Suppressor macrophage treated with lipopolysaccharide for 1 hour (primary cell): ENCODE measurements around the gene CIB2.

Source experiments
- DNase-seq, 3 donors: peaks; one replicate each; pipeline ENCODE4 v3.0.0-alpha.2; 2020 to 2022

The CIB2 gene

DNA sequence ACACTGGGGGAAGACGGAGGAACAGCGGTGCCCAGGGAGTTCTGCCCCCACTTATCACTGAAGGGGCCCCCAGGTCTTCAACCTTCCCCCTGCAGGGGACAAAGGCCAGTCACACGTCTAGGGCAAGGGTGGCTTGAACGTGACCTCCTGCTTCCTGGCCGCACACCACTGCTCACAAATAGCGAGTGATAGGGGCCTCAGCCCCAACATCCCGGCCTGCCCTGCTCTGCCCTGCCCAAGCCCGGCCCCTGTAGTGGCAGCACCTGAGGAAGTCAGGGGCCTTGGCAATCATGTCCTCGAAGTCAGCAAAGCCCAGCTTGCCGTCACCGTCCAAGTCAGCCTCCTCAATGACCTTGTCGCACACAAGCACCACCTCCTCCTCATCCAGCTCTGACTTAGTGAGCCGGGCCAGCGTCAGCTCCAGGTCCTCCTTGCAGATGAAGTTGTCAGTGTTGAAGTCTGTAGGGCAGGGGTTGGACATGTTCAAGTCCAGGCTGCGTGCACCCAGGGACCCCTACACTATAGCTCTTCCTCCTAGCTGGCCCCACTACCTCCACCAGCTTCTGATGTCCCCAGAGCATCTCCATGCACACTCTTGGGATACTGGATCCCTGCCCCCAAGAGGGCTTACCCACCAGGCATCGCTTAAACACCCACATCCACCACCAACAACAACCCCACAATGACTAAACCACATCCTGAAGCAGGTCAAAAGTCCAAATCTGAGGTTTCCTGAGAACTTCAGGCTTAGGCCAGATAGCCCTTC lies 25.6 kb downstream of the CIB2 start:
- DNase-seq = no peak

DNA sequence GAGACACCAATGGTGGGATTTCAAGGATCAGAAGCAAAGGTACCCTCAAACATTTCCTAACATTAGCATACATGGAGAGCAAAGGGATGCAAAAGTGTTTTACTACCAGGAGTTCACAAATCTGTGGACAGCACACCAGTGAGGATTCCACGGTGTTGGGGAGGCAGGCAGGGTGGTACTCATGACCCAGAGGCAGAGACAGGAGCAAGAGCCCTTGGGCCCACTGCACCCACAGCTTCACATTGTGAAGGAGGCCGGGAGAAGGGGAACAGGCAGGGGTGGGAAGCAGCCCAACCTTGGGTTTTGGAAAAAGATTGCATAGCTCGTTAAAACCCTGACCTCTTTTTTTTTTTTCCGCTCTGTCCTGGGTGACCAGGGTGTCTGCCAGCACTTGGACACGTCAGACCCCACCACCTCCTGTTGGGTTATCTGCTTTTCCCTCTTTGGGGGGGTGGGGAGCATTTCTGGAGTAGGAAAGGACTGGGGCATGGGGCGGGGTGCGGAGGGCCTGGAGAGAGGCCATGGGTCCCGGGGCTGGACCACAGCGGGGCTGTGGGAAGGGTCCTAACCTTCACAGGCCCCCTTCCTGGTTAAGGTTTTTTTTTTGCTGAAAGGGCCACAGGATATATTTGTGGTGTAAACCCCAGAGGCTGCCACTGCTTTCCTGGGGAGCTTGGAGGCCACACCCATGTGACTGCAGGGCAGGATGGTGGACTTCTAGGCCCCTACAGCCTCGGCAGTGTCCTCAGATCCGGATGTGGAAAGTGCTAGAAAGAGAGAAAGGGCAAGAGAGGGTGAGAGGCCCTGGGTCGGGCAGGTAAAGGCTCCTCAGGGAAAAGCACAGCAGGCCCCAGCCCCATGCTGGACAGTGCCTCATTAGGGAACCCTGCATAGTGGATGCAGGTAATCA lies 26.4 kb downstream of the CIB2 start:
- DNase-seq = no peak

DNA sequence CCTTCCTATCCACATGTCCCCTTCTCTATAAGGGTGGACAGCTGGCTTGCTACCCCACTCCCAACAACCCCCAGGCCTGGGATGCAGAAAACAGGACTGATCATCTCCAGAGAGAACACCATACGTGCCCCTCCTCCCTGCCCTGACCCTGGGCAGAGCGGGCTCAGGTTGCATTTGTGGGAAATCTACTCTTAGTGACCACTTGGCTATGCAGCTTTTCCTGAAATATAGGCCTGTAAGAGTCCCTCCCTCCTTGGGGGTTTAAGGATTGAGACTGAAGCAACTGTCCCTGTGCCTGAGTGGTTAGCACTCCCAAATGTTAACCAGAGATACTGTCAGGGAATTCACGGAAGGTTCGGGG lies 27.1 kb downstream of the CIB2 start:
- DNase-seq = no peak

DNA sequence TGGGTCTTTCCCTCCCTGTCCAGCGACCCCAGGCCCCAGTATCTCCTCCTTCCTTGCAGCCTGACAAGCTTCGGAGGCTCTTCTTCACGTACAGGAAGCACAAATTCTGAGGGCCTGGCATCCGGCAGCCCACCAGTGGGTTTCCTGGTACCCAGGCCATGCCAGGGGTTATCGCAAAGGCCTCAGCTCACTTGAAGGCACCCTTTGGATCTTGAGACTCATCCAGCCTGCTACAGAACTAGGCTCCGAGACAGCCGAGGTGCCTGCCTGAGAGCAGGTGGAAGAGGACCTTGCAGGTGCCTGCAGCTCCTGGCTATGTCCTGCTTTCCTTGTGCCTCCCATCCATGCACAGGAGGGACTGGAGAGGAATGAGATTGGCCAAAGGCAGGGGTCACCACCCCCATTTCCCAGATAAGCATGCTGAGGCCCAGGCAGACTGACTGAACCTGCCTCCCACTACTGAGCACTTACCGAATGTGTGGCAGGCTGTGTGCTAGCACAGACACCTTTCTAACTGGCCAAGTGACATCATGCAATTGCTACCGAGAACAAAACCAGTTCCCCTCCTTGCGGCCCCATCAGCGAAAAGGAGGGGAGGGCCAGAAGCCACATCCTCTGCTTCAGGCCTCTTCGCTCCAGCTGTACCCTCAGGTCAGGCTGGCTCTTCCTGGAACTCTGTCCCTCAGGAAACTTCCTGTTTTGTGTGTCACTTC lies 27.7 kb downstream of the CIB2 start:
- DNase-seq = peak; percentile 20 to 43 (median 38)

DNA sequence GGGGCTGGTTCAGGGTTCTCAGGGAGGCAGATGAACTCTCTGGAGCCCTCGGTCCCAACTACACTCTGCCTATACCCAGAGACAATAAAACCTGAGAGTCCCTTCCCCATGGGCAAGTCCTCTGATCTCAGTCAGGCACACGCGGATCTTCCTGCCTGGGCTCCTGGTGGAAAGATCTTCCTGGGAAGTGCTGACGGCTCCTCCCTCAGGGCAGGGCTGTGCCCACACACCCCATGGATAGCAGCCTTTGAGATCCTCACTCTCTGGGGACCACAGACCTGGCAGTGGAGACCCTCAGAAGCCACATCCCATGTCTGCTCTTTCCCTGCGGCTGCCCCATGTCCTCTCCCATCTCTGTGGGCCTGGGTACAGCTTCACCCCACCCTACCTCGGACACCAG lies 28.5 kb downstream of the CIB2 start:
- DNase-seq = no peak

DNA sequence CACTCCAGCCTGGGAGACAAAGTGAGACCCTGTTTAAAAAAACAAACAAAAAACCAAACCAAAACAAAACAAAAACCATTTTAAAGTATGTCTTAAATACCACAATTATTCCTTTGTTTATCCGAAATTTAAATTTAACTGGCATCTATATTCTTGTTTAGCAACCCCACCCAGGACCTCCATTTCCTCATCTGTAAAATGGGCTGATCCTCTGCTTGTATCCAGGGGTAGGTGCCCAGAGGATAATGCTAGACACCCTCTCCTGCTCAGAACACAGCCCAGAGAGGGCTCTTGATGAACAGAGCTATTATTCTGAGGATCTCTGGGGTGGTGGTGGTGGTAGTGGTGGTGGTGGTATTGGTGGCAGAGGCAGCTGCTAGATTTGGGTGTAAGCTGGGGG lies 29.0 kb downstream of the CIB2 start:
- DNase-seq = no peak

DNA sequence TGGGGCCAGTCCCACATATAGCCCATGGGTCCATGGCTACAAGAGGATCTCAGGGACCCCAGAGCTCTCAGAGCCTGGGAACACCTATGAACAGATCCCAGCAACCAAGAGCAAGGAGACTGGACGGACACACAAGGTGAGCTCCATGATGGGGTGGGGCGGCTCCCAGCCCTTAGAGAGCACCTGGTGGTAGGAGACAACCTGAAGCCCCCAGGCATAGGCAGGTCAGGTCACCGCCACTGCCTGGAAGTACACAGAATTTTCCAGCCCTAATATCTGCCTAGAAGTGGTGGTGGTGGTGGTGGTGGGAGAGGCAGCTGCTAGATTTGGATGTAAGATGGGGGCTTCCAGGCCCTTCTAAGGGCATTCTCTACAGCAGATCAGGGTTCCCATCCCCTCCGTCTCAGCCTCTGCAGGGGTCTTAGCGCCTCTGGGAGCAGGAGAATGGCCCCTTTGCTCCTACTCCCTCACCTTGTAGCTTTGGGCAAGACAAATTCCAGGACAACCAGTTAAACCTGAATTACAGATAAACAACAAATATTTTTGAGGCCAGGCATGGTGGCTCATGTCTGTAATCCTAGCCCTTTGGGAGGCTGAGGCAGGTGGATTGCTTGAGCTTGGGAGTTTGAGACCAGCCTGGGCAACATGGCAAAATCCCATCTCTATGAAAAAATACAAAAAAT lies 29.7 kb downstream of the CIB2 start:
- no peak for DNase-seq

DNA sequence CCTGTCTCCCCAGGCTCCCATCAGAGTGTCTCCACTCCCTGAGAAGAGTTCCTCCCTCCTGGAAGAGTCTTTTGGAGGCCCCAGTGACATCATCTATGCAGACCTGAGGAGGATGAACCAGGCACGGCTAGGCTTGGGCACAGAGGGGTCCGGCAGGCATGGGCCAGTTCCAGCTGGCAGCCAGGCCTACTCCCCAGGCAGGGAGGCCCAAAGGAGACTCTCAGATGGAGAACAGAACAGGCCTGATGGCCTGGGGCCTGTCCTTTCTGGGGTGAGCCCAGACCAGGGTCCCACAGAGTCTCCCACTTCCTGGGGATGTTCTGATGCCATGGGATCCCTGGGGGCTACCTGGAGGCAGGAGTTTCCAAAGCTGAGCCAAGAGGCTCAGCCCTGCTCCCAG lies 30.4 kb downstream of the CIB2 start:
- DNase-seq = no peak

DNA sequence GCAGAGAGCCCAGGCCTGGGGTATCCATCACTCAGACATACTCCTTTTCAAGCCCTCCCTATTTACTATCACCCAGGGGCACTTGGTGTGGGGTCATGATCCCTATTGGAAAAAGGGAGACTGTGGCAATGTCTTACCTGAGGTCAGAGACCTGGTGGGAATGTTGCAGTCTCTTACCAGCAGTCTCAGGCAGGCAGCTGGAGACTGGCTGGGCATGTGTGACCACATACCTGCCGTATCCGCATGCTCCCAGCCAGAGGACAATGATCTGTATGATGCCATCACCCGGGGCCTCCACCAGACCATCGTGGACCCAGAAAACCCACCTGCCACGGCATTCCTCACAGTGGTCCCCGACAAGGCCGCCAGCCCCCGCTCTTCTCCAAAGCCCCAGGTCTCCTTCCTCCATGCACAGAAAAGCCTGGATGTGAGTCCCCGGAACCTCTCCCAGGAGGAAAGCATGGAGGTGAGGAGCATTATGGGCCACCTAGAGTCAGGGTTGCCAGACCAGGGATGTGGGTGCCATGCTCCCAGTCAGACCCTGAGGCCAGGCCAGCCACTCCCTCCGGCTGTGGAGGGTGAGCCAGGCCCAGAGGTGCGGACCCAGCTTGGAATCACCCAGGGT lies 33.0 kb downstream of the CIB2 start:
- no peak for DNase-seq

DNA sequence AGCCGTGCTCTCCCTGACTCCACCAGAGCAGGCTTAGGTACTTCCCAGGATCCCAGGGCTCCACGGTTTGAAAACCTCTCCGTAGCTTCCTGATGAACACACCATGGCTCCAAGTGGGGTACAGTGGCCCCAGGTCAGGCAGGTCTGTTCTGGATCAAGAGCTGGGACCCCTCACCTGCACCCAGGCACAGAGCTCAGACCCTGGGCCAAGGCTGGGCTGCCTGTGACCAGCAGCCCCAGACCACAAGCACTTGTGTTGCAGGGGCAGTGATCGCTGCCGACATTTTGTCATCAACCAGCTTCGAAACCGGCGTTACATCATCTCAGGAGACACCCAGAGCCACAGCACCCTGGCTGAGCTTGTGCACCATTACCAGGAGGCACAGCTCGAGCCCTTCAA lies 33.6 kb downstream of the CIB2 start:
- DNase-seq = no peak

DNA sequence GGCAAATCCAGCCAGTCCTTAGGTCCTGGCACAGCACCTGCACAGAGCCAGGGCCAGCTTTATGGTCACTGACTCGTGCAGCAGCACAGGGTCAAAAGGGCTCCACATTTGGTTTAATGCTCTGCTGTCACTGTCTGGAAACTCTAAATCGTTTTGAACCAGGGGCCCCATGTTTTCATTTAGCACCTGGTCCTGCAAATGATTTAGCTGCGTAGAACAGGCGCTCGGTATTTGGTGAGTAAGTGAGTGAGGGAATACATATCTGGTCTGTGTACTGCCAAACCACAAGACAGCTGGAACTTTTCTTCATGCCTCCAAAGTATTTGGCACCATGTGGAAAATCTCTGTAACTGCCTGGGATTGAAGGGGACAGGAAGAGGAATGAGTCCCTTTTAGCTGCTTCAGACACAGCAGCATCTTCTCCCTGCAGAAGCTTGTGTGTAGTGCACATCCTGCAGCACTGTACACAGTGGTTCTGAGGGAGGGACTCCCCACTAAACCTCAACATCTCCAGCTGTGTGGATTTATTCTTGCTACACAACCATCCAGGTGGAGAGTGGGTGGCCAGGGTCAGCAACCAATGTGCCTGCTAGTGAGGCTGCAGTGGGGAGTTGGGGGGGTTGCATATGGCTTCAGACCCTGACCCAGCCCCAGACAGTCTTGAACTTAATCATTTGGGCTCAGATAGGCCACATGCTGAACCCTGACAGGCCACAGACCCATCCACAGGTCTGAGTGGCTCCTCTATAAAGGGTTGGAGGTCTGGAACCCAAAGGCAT lies 37.8 kb downstream of the CIB2 start:
- DNase-seq = no peak

DNA sequence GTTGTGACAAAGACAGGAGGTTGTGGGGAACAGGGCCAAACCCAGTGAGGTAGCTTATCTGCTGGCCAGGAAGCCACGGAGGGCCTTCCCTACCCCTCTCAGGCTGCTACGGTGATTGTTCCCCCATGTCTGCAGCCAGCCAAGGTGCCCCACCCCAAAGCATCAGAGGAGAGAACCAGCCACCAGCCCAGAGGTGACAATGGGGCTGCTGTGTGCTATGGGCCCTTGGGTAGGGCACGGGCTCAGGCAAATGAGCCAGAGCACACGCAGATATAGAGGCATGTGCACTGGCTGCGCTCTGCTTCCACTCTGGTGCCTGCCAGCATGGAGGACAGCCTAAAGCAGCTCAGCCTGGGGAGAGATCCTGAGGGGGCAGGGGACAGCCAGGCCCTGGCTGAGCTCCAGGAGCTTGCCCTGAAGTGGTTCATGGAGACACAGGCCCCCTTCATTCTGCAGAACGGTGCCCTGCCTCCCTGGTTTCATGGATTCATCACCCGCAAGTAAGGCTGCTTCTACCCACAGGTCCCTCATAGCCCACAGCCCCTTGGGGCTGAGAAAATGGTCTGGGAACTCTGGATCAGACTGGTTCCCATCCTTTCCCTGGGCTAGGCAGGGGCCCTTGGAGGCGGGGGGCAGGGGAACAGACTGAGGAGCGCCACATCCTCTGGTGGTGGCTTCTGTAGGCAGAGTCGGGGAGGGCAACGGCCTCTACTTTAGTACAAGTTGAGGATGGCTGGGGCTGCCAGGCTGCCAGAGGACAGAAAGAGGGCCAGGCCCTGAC lies 38.8 kb downstream of the CIB2 start, which contains the start of gene SH2D7:
Gene SH2D7, plus strand, starts transcription at position 301 of the 781 bp plus-strand sequence. Its CDS starts 24 bp downstream, at position 325.
- no peak for DNase-seq

DNA sequence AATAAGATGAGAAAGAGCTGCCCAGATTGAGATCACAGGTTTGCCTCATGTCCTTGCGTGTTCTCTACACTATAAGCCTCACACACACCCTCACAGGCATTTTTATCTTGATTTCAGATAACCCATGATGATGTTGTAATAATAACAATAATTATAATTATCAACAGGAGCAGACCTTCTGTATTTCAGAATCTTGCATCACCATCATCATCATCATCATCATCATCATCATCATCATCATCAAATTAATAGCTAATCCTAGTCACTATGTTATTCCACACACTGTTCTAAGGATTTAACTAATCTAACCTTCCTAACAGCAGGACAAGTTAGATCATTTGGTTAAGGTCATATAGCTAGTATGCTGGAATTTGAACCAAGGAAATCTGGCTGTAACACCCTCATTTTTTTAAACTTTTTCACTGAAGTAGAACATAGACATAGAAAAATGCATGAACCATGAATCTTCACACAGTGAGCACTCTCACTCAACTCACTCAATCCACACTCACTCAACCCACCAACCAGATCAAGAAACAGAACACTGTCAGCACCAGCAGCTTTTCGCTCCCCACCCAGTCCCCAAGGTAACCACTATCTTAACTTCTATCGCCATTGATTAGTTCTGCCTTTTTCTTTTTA lies 40.7 kb downstream of the CIB2 start:
- DNase-seq = no peak

DNA sequence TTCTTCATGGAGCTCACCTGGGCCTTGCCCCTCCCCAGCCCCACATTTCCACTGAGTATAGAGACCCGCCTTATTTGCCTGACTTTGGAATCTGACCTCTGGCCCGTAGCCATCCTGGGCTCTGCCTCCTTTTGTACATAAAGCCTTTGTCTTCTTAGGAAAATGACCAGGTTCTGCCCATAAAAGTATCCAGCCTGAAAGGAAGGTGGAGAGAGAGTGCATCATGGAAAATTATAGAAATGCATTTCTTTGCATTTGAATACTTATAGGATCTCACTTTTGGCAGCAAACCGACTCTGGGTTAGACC lies 42.5 kb downstream of the CIB2 start:
- DNase-seq = no peak

DNA sequence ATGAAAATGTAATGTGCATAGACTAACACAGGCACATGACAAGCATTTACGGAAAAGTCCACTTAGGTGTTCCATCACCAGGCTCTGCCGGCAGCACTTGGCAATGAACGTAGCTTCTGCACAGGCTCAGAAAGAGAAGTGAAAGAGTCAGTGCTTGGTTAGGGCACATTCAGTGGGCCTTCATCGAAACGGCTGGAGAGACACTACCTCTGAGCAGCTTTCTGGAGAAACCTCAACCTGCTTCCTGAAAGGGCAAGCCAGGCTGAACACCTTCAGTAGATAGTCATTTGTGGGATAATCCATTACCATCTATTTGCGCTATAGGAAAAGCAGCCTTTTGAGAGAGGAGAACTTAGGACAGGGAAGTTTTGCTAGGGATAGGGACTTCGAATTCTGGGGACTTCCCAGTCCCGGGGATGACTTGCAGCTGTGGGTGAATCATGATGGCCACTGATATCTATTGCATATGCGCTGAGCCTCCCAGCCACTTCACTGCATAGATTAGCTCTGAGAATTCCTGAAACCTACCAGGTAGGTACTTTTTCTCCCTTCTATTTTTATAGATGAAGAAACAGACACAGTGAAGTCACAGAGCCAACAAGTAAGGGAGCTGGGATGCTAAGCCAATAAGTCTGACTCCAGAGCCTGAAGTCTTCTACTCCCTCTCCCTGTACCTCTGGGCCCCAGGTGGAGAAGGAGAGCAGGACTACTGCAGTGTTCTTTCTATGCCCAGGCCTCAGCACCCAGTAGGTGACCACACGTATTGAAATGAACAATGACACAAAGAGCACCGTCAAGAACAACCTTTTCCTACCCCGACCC lies 43.1 kb downstream of the CIB2 start:
- DNase-seq = peak; percentile 85 to 91 (median 85)

DNA sequence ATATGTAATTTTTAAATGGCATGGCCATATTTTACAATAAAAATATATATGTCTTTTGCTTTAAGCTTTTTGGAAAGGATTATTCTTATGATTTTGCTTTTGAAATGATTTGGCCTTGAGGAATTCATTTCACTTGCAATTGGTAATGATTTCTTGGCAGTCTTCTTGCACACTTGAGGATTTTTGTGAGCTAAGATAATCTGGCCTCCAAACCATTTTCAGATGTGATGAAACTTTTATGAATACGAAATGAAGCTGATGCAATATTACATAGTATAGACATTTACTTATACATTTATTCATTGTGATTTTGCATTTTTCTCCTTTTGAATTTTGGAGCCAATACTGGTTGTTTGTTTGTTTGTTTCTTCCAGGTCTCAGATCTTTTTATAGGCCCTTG lies 45.3 kb downstream of the CIB2 start:
- DNase-seq = peak in 1 of 3 donors; percentile 42

DNA sequence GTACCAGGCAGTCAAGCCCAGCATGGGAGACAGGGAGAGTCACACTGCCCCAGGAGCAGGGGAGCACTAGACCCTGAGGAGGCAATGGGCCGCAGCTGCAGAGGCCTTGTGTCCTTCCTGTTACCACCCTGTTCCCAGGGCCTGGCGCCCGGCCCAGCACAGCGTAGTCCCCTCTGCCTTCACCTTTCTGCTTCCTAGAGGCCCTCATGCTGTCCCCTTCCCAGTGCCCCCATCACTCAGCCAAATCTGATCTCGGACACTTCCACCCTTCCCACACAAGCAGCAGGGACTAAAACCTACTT lies 46.8 kb downstream of the CIB2 start:
- no peak for DNase-seq

DNA sequence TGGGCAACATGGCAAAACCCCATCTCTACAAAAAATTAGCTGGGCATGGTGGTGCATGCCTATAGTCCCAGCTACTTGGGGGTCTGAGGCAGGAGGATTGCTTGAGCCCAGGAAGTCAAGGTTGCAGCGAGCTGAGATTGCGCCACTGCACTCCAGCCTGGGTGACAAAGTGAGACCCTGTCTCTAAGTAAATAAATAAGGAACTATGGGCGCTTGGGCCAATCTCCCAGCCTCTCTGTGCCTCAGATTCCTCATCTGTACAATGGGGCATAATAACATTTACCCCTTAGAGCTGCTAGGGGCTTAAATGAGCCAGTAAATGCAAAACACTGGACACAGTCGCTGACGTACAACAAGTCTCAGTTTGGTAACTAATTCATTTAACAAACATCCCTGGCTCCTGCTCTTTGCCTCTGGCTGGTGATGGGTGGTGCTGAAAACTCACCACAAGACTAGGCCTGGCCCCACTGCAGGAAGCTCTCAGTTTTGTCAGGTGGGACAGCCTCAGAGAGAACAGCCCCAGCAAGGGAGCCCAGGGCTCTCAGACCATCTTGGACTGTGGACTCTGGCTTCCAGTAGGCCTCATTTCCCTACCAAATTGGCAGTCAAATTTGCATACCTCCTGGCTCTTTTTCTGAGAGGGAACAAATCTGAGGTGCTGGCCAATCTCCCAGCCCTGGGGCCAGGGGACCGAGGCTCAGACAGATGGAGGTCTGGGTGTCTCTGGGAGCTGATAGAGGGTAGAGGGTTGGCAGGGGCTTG lies 47.4 kb downstream of the CIB2 start:
- no peak for DNase-seq

DNA sequence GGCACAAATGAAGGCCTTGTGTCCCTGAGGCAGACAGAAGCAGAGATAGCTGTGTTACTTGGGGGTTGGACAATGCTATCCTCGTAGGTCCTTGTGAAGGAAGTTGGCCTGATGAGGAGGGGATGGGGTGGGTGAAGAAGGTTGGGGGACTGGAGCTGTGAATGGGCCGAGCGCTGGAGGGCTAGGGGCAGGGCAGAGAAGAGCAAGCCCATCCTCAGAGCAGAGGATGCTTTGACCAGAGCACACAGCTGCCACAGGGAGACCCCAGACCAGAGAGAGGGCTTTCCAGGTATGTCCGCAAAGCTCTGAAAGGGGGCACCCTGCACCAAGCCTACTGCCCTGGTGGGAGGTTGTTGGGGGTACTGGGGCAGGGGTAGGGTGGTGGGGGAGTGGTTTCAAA lies 48.1 kb downstream of the CIB2 start:
- DNase-seq = no peak
